Neural cell (in vitro differentiated cells): Measurements from ENCODE around the gene RAMP3. TPM values are rescaled to one million over a fixed set of nuclear protein-coding genes. Genes with fewer than 3 reads are reported as not detected.

Source experiments
- H2AFZ ChIP-seq: fragments of 200-600, 300-800 bp; sonication (generic), shearing (Covaris generic); 2 replicates; pipeline ENCODE4 v1.6.0; 2014; ENCODE audit warnings: low read depth, mild to moderate bottlenecking, antibody characterized with exemption, low read length, moderate library complexity
- H3F3A ChIP-seq: fragments of 200-600 bp; shearing (Covaris generic); 2 replicates; pipeline ENCODE4 v1.6.1; 2016; ENCODE audit warnings: mild to moderate bottlenecking, moderate library complexity, mixed read lengths, antibody characterized with exemption, low read length; ENCODE audit not compliant: insufficient read depth, poor library complexity, severe bottlenecking
- H3K27ac ChIP-seq: fragments of 200-600, 300-800 bp; sonication (generic), shearing (Covaris generic); 2 replicates; pipeline ENCODE4 v1.5.1; 2014; ENCODE audit warnings: mild to moderate bottlenecking, low read length, moderate library complexity
- H3K27me3 ChIP-seq: fragments of 300-800, 200-600 bp; sonication (generic), shearing (Covaris generic); 2 replicates; pipeline ENCODE4 v1.6.0; 2014; ENCODE audit warnings: mild to moderate bottlenecking, low read depth, low read length, moderate library complexity; ENCODE audit not compliant: insufficient read depth
- H3K36me3 ChIP-seq: fragments of 300-800, 200-600 bp; sonication (generic), shearing (Covaris generic); 2 replicates; pipeline ENCODE4 v1.5.1; 2014; ENCODE audit warnings: mild to moderate bottlenecking, antibody characterized with exemption, low read length, moderate library complexity; ENCODE audit not compliant: insufficient read depth
- H3K4me2 ChIP-seq: fragments of 300-800, 200-600 bp; sonication (generic), shearing (Covaris generic); 2 replicates; pipeline ENCODE4 v1.6.0; 2014; ENCODE audit warnings: mild to moderate bottlenecking, low read length
- H3K4me3 ChIP-seq: fragments of 300-800, 200-600 bp; sonication (generic), shearing (Covaris generic); 2 replicates; pipeline ENCODE4 v1.5.1; 2014; ENCODE audit warnings: mild to moderate bottlenecking, low read length, moderate library complexity
- H3K79me2 ChIP-seq: fragments of 200-600 bp; shearing (Covaris generic); replicated peaks from 2 replicates; pipeline ENCODE4 v1.6.0; 2014; ENCODE audit warnings: mild to moderate bottlenecking, low read length, moderate library complexity; ENCODE audit not compliant: insufficient read depth
- H3K9ac ChIP-seq: fragments of 300-800, 200-600 bp; sonication (generic), shearing (Covaris generic); 2 replicates; pipeline ENCODE4 v1.6.1; 2016; ENCODE audit warnings: mild to moderate bottlenecking, low read length, mixed read lengths
- H3K9me2 ChIP-seq: fragments of 200-600 bp; shearing (Covaris generic); 2 replicates; pipeline ENCODE4 v1.6.1; 2016; ENCODE audit warnings: mild to moderate bottlenecking, low read length, mixed read lengths; ENCODE audit not compliant: insufficient read depth
- H3K9me3 ChIP-seq: fragments of 200-600, 300-800 bp; sonication (generic), shearing (Covaris generic); 2 replicates; pipeline ENCODE4 v1.6.1; 2016; ENCODE audit warnings: mild to moderate bottlenecking, mixed run types, low read length, moderate library complexity, mixed read lengths
- H4K20me1 ChIP-seq: fragments of 200-600 bp; shearing (Covaris generic); 2 replicates; pipeline ENCODE4 v1.6.1; 2016; ENCODE audit warnings: mild to moderate bottlenecking, mixed run types; ENCODE audit not compliant: insufficient read depth
- CTCF ChIP-seq: fragments of 450-650 bp; IDR thresholded peaks from 2 replicates; pipeline ENCODE4 v1.5.1; 2014; ENCODE audit warnings: antibody characterized with exemption, mild to moderate bottlenecking, moderate library complexity; ENCODE audit not compliant: poor library complexity, severe bottlenecking
- EP300 ChIP-seq: fragments of 450-650 bp; conservative IDR thresholded peaks from 2 replicates; pipeline ENCODE4 v1.6.1; 2014; ENCODE audit warnings: antibody characterized with exemption, mild to moderate bottlenecking, moderate library complexity; ENCODE audit not compliant: poor library complexity, severe bottlenecking
- EZH2 ChIP-seq: fragments of 200-600, 300-800 bp; shearing (Covaris generic), sonication (generic); IDR thresholded peaks from 2 replicates; pipeline ENCODE4 v1.6.1; 2014; ENCODE audit warnings: antibody characterized with exemption, low read length, borderline replicate concordance, mild to moderate bottlenecking; ENCODE audit not compliant: insufficient read depth, poor library complexity, severe bottlenecking
- MXI1 ChIP-seq: fragments of 450-650 bp; conservative IDR thresholded peaks from 2 replicates; pipeline ENCODE4 v1.6.1; 2014; ENCODE audit warnings: antibody characterized with exemption, mild to moderate bottlenecking; ENCODE audit not compliant: poor library complexity, severe bottlenecking
- POLR2AphosphoS5 ChIP-seq: IDR thresholded peaks from 2 replicates; pipeline ENCODE4 v1.6.1; 2012
- RAD21 ChIP-seq: fragments of 450-650 bp; conservative IDR thresholded peaks from 2 replicates; pipeline ENCODE4 v1.6.1; 2014; ENCODE audit warnings: antibody characterized with exemption, mild to moderate bottlenecking, moderate library complexity
- REST ChIP-seq: IDR thresholded peaks from 2 replicates; pipeline ENCODE4 v1.6.1; 2012; ENCODE audit warnings: borderline replicate concordance
- SMC3 ChIP-seq: fragments of 450-650 bp; conservative IDR thresholded peaks from 2 replicates; pipeline ENCODE4 v1.6.1; 2014; ENCODE audit warnings: antibody characterized with exemption, mild to moderate bottlenecking, moderate library complexity; ENCODE audit not compliant: poor library complexity
- TAF1 ChIP-seq: IDR thresholded peaks from 2 replicates; pipeline ENCODE4 v1.6.1; 2012; ENCODE audit warnings: low read depth
- polyA plus RNA-seq: library from polyadenylated mRNA; depleted of rRNA; stranded (reverse); fragments of >200 nt; gene quantifications from 2 replicates; pipeline ENCODE4 v1.2.3, GENCODE V29; 2014

The RAMP3 gene
- polyA plus RNA-seq, 1 donor from 2014 or later: not detected

GRCh38 chr7:45129906-45130305, 27.7 kb upstream of the RAMP3 start:
- no peak overlapping the region for H3K4me3 ChIP-seq
- H3K27ac ChIP-seq: no peak overlapping the region
- no peaks in the 10 kb centered on the region for H3K27me3 ChIP-seq
- H4K20me1 ChIP-seq: no peaks in the 10 kb centered on the region
- H3F3A ChIP-seq: no peaks in the 10 kb centered on the region
- no peaks in the 10 kb centered on the region for H3K79me2 ChIP-seq
- no peaks in the 10 kb centered on the region for H3K9me2 ChIP-seq
- no peak for TF ChIP-seq TAF1
- TF ChIP-seq MXI1: no peak
- no peak for TF ChIP-seq CTCF
- no peak for TF ChIP-seq POLR2AphosphoS5
- TF ChIP-seq REST: no peak
- TF ChIP-seq EZH2: no peak
- TF ChIP-seq RAD21: no peak
- TF ChIP-seq SMC3: no peak
- no peak for TF ChIP-seq EP300
- no peaks in the 10 kb centered on the region for H3K36me3 ChIP-seq
- H3K9ac ChIP-seq: no peak overlapping the region
- H3K4me2 ChIP-seq: no peak overlapping the region
- H2AFZ ChIP-seq: no peak overlapping the region
- no peaks in the 10 kb centered on the region for H3K9me3 ChIP-seq

- no peak overlapping the region for H2AFZ ChIP-seq
- H3K36me3 ChIP-seq: no peaks in the 10 kb centered on the region
- no peaks in the 10 kb centered on the region for H3F3A ChIP-seq
- H4K20me1 ChIP-seq: no peaks in the 10 kb centered on the region
- no peak overlapping the region for H3K4me3 ChIP-seq
- no peak overlapping the region for H3K4me2 ChIP-seq
- no peak overlapping the region for H3K9ac ChIP-seq
- no peaks in the 10 kb centered on the region for H3K9me3 ChIP-seq
- no peak overlapping the region for H3K27ac ChIP-seq
- no peaks in the 10 kb centered on the region for H3K9me2 ChIP-seq
- no peaks in the 10 kb centered on the region for H3K79me2 ChIP-seq
- H3K27me3 ChIP-seq: no peaks in the 10 kb centered on the region
- no peak for TF ChIP-seq MXI1
- TF ChIP-seq EZH2: no peak
- no peak for TF ChIP-seq EP300
- no peak for TF ChIP-seq REST
- no peak for TF ChIP-seq POLR2AphosphoS5
- TF ChIP-seq RAD21: no peak
- no peak for TF ChIP-seq CTCF
- no peak for TF ChIP-seq TAF1
These were observed 26.7 kb upstream of the RAMP3 start for GRCh38 chr7:45130910-45131309.
